Neural progenitor cell (in vitro differentiated cells): ENCODE measurements around the gene PLEKHF1. TPM values are rescaled to one million over a fixed set of nuclear protein-coding genes. Genes with fewer than 3 reads are reported as not detected.

Experiments
- DNase-seq: peaks from one replicate; pipeline ENCODE4 v3.0.0-alpha.2; 2016; ENCODE audit warnings: low spot score
- H2AFZ ChIP-seq: fragments of 200-600 bp; sonication (generic); replicated peaks from 2 replicates; pipeline ENCODE4 v1.6.1; 2016; ENCODE audit warnings: antibody characterized with exemption
- H3F3A ChIP-seq: fragments of 200-600 bp; sonication (generic); 2 replicates; pipeline ENCODE4 v1.6.1; 2016; ENCODE audit warnings: antibody characterized with exemption, low read depth
- H3K27ac ChIP-seq: fragments of 200-600 bp; sonication (generic); 2 replicates; pipeline ENCODE4 v1.5.1; 2016; ENCODE audit warnings: mild to moderate bottlenecking
- H3K27me3 ChIP-seq: fragments of 200-600 bp; sonication (generic); 2 replicates; pipeline ENCODE4 v1.6.1; 2016; ENCODE audit warnings: mild to moderate bottlenecking, moderate library complexity
- H3K36me3 ChIP-seq: fragments of 200-600 bp; sonication (generic); 2 replicates; pipeline ENCODE4 v1.5.1; 2016
- H3K4me1 ChIP-seq: fragments of 200-600 bp; sonication (generic); 2 replicates; pipeline ENCODE4 v1.6.1; 2016; ENCODE audit warnings: mixed run types
- H3K4me2 ChIP-seq: fragments of 200-600 bp; sonication (generic); 2 replicates; pipeline ENCODE4 v1.6.1; 2016
- H3K4me3 ChIP-seq: fragments of 200-600 bp; sonication (generic); 2 replicates; pipeline ENCODE4 v1.5.1; 2016
- H3K79me2 ChIP-seq: fragments of 200-600 bp; sonication (generic); 2 replicates; pipeline ENCODE4 v1.6.1; 2016; ENCODE audit warnings: low read depth
- H3K9ac ChIP-seq: fragments of 200-600 bp; sonication (generic); 2 replicates; pipeline ENCODE4 v1.6.1; 2016
- H3K9me3 ChIP-seq: fragments of 200-600 bp; sonication (generic); 2 replicates; pipeline ENCODE4 v1.5.1; 2016; ENCODE audit warnings: low read depth
- H4K20me1 ChIP-seq: fragments of 200-600 bp; sonication (generic); 2 replicates; pipeline ENCODE4 v1.6.1; 2016; ENCODE audit warnings: low read depth
- H3K27ac Mint-ChIP-seq: 3 replicates; pipeline ENCODE4 v1.8.0; 2021; ENCODE audit warnings: mixed read lengths
- H3K27me3 Mint-ChIP-seq: 2 replicates; pipeline ENCODE4 v1.8.0; 2022; ENCODE audit warnings: low read depth, mild to moderate bottlenecking, inconsistent platforms, moderate library complexity, mixed read lengths; ENCODE audit not compliant: insufficient read depth
- H3K36me3 Mint-ChIP-seq: 3 replicates; pipeline ENCODE4 v1.8.0; 2021; ENCODE audit warnings: mixed read lengths
- H3K4me1 Mint-ChIP-seq: 3 replicates; pipeline ENCODE4 v1.8.0; 2021; ENCODE audit warnings: mixed read lengths
- H3K4me3 Mint-ChIP-seq: 3 replicates; pipeline ENCODE4 v1.8.0; 2021; ENCODE audit warnings: mild to moderate bottlenecking, moderate library complexity, mixed read lengths
- H3K9me3 Mint-ChIP-seq: 3 replicates; pipeline ENCODE4 v1.8.0; 2020; ENCODE audit warnings: mixed read lengths
- CTCF ChIP-seq: fragments of 200-600 bp; sonication (generic); IDR thresholded peaks from 2 replicates; pipeline ENCODE4 v1.5.1; 2017; ENCODE audit warnings: antibody characterized with exemption, mild to moderate bottlenecking
- EZH2 ChIP-seq: fragments of 200-600 bp; sonication (generic); IDR thresholded peaks from 2 replicates; pipeline ENCODE4 v1.6.1; 2017; ENCODE audit warnings: antibody characterized with exemption, mild to moderate bottlenecking, moderate library complexity
- EZH2phosphoT487 ChIP-seq: fragments of 200-600 bp; sonication (generic); IDR thresholded peaks from 2 replicates; pipeline ENCODE4 v1.6.1; 2017; ENCODE audit warnings: antibody characterized with exemption
- total RNA-seq: library from RNA; depleted of rRNA; stranded (reverse); fragments of >200 nt; gene quantifications from 2 replicates; pipeline ENCODE4 v1.2.3, GENCODE V29; 2015; ENCODE audit warnings: low replicate concordance

The PLEKHF1 gene
- total RNA-seq, 1 donor from 2014 or later: 1.2 TPM

- peaks cover 5% of the 10 kb centered on the region for H3K36me3 Mint-ChIP-seq
- Histone ChIP-seq H3F3A (no peaks in the 10 kb centered on the region), H4K20me1 (no peaks in the 10 kb centered on the region), H3K79me2 (no peaks in the 10 kb centered on the region), H3K4me2 (no peak overlapping the region), H3K27me3 (no peaks in the 10 kb centered on the region), H3K4me1 (no peaks in the 10 kb centered on the region), H3K27ac (no peak overlapping the region), H2AFZ (no peak overlapping the region), H3K4me3 (no peak overlapping the region), H3K9ac (no peak overlapping the region), H3K36me3 (no peaks in the 10 kb centered on the region), H3K9me3 (no peaks in the 10 kb centered on the region)
- no peak overlapping the region for H3K4me3 Mint-ChIP-seq
- no peak overlapping the region for H3K27ac Mint-ChIP-seq
- H3K27me3 Mint-ChIP-seq: peaks cover 14% of the 10 kb centered on the region
- no peak for DNase-seq
- H3K4me1 Mint-ChIP-seq: peaks cover 15% of the 10 kb centered on the region
- no peaks in the 10 kb centered on the region for H3K9me3 Mint-ChIP-seq
- TF ChIP-seq CTCF (no peak), EZH2phosphoT487 (no peak), EZH2 (no peak)
Observed at GRCh38 chr19:29675650-29676186, 10.5 kb downstream of the PLEKHF1 start.

- TF ChIP-seq EZH2: no peak
- TF ChIP-seq EZH2phosphoT487: no peak
- TF ChIP-seq CTCF: no peak
- H2AFZ ChIP-seq: no peak overlapping the region
- Mint-ChIP-seq H3K4me1 (peaks cover 12% of the 10 kb centered on the region), H3K36me3 (no peaks in the 10 kb centered on the region), H3K4me3 (no peak overlapping the region), H3K27ac (peak overlapping the region; percentile 14), H3K9me3 (no peaks in the 10 kb centered on the region), H3K27me3 (peaks cover 10% of the 10 kb centered on the region)
- H3K4me1 ChIP-seq: no peaks in the 10 kb centered on the region
- H3F3A ChIP-seq: no peaks in the 10 kb centered on the region
- H3K36me3 ChIP-seq: no peaks in the 10 kb centered on the region
- H3K4me2 ChIP-seq: no peak overlapping the region
- no peak overlapping the region for H3K4me3 ChIP-seq
- H3K79me2 ChIP-seq: no peaks in the 10 kb centered on the region
- H3K9ac ChIP-seq: no peak overlapping the region
- peaks cover under 1% of the 10 kb centered on the region for H4K20me1 ChIP-seq
- no peak for DNase-seq
- H3K9me3 ChIP-seq: no peaks in the 10 kb centered on the region
- H3K27me3 ChIP-seq: no peaks in the 10 kb centered on the region
- H3K27ac ChIP-seq: no peak overlapping the region
Observed at GRCh38 chr19:29676586-29676985, 11.3 kb downstream of the PLEKHF1 start.

- Histone ChIP-seq H3K9me3 (no peaks in the 10 kb centered on the region), H3K36me3 (no peaks in the 10 kb centered on the region), H3K4me1 (peaks cover under 1% of the 10 kb centered on the region), H3K27ac (no peak overlapping the region), H2AFZ (no peak overlapping the region), H3K4me2 (no peak overlapping the region), H3K79me2 (no peaks in the 10 kb centered on the region), H3K27me3 (no peaks in the 10 kb centered on the region), H3K9ac (no peak overlapping the region), H3F3A (no peaks in the 10 kb centered on the region), H3K4me3 (no peak overlapping the region), H4K20me1 (peaks cover 6% of the 10 kb centered on the region)
- TF ChIP-seq CTCF: no peak
- no peak for TF ChIP-seq EZH2phosphoT487
- no peak for TF ChIP-seq EZH2
- Mint-ChIP-seq H3K27ac (no peak overlapping the region), H3K27me3 (peaks cover 7% of the 10 kb centered on the region), H3K4me3 (no peak overlapping the region), H3K9me3 (no peaks in the 10 kb centered on the region), H3K4me1 (peaks cover 10% of the 10 kb centered on the region), H3K36me3 (no peaks in the 10 kb centered on the region)
- DNase-seq: no peak
Observed at GRCh38 chr19:29677001-29677817, 11.9 kb downstream of the PLEKHF1 start.
